HG03439 (cell line): ENCODE data around the gene CRX.
"Not testable (repeated sequence)": the region's sequence is repeated elsewhere in the genome, so short reads cannot be mapped to it uniquely, and the experiment has no call there.

Experiments
- ATAC-seq: cut with Tn5 transposase; IDR thresholded peaks from one replicate; pipeline ENCODE4 v1.9.1; 2021; ENCODE audit warnings: mild to moderate bottlenecking, moderate library complexity; ENCODE audit not compliant: unreplicated experiment

CRX gene

GRCh38 chr19:47858646-47859285 is 37.0 kb downstream of the CRX start, which contains the start of gene TPRX2:
Gene TPRX2, plus strand, starts transcription at chr19:47859235. Its CDS starts 12 bp downstream, at chr19:47859247.
- not testable (repeated sequence) for ATAC-seq

- not testable (repeated sequence) for ATAC-seq
These were observed 38.1 kb downstream of the CRX start for GRCh38 chr19:47859838-47860237.

GRCh38 chr19:47860602-47861297 is 39.0 kb downstream of the CRX start:
- no peak for ATAC-seq

GRCh38 chr19:47861630-47862029 is 39.9 kb downstream of the CRX start:
- ATAC-seq: no peak

GRCh38 chr19:47863514-47863936 is 41.8 kb downstream of the CRX start:
- no peak for ATAC-seq

GRCh38 chr19:47865166-47865565 is 43.4 kb downstream of the CRX start:
- ATAC-seq: no peak

GRCh38 chr19:47878906-47879305 is 57.2 kb downstream of the CRX start:
- ATAC-seq: no peak

GRCh38 chr19:47879385-47879784 is 57.6 kb downstream of the CRX start:
- ATAC-seq: not testable (repeated sequence)

GRCh38 chr19:47881757-47882156 is 60.0 kb downstream of the CRX start:
- ATAC-seq: no peak

GRCh38 chr19:47882890-47883289 is 61.2 kb downstream of the CRX start:
- no peak for ATAC-seq

- ATAC-seq: no peak
These were observed 63.3 kb downstream of the CRX start for GRCh38 chr19:47885067-47885463.

GRCh38 chr19:47886010-47886559 is 64.3 kb downstream of the CRX start, which contains the start of gene SULT2A1:
Gene SULT2A1, minus strand, starts transcription at chr19:47886315. Its CDS starts 58 bp downstream, at chr19:47886257.
- no peak for ATAC-seq

GRCh38 chr19:47890865-47891621 is 69.3 kb downstream of the CRX start:
- ATAC-seq: no peak

GRCh38 chr19:47891622-47891922 is 69.8 kb downstream of the CRX start:
- ATAC-seq: no peak

GRCh38 chr19:47891923-47892666 is 70.4 kb downstream of the CRX start:
- no peak for ATAC-seq
